Lower leg skin (tissue), 3 donors: ENCODE measurements around the gene TOMT.
"Not testable (repeated sequence)": the region's sequence is repeated elsewhere in the genome, so short reads cannot be mapped to it uniquely, and the experiment has no call there.

ENCODE experiments used
- CTCF ChIP-seq, 3 donors: fragments of 450-650 bp; IDR thresholded peaks; one replicate each; pipeline ENCODE4 v1.5.1; 2016; ENCODE audit warnings: antibody characterized with exemption in 3 of 3, mild to moderate bottlenecking in 3 of 3, moderate library complexity in 2 of 3
- POLR2A ChIP-seq, 2 donors: fragments of 450-650 bp; IDR thresholded peaks; one replicate each; pipeline ENCODE4 v1.6.1; 2016 to 2017; ENCODE audit warnings: antibody characterized with exemption in 2 of 2, mild to moderate bottlenecking in 1 of 2, moderate library complexity in 1 of 2

- TF ChIP-seq CTCF, POLR2A (IDR thresholded peaks at IDR 0.05): not testable (repeated sequence)
Measured at GRCh38 chr11:72142086-72142485, 36.4 kb downstream of the TOMT start.
